CD4-positive, alpha-beta T cell treated with Interleukin-6 at 100 ng/mL for 8 hours (primary cell): ENCODE results near the gene ARHGAP26.
A peak's percentile ranks its signal among the peaks of the same experiment; 100 is the strongest.

Experiments
- DNase-seq: peaks from one replicate; pipeline ENCODE4 v3.0.0-alpha.2; 2020; ENCODE audit warnings: mixed read lengths, low spot score

ARHGAP26 gene

GRCh38 chr5:143017992-143018391 is 247.8 kb downstream of the ARHGAP26 start:
- no peak for DNase-seq

- no peak for DNase-seq
Observed at GRCh38 chr5:143019157-143019556, 249.0 kb downstream of the ARHGAP26 start.

GRCh38 chr5:143019614-143020515 is 249.7 kb downstream of the ARHGAP26 start:
- no peak for DNase-seq

- DNase-seq = no peak
Observed at GRCh38 chr5:143021595-143021994, 251.4 kb downstream of the ARHGAP26 start.

GRCh38 chr5:143023411-143024096 is 253.4 kb downstream of the ARHGAP26 start:
- no peak for DNase-seq

- no peak for DNase-seq
Observed at GRCh38 chr5:143024228-143024920, 254.2 kb downstream of the ARHGAP26 start.

GRCh38 chr5:143025376-143025775 is 255.2 kb downstream of the ARHGAP26 start:
- DNase-seq = no peak

GRCh38 chr5:143025971-143026370 is 255.8 kb downstream of the ARHGAP26 start:
- no peak for DNase-seq

GRCh38 chr5:143026380-143026779 is 256.2 kb downstream of the ARHGAP26 start:
- DNase-seq = no peak

- no peak for DNase-seq
Observed at GRCh38 chr5:143029293-143029692, 259.1 kb downstream of the ARHGAP26 start.

- peak; percentile 30 for DNase-seq
Observed at GRCh38 chr5:143030349-143030748, 260.2 kb downstream of the ARHGAP26 start.

- no peak for DNase-seq
Observed at GRCh38 chr5:143031781-143032580, 261.8 kb downstream of the ARHGAP26 start.

- no peak for DNase-seq
Observed at GRCh38 chr5:143032581-143032836, 262.3 kb downstream of the ARHGAP26 start.

GRCh38 chr5:143033535-143034250 is 263.5 kb downstream of the ARHGAP26 start:
- no peak for DNase-seq

GRCh38 chr5:143036146-143036927 is 266.2 kb downstream of the ARHGAP26 start:
- no peak for DNase-seq

- DNase-seq = no peak
Observed at GRCh38 chr5:143037071-143037470, 266.9 kb downstream of the ARHGAP26 start.

- DNase-seq = no peak
Observed at GRCh38 chr5:143037708-143038107, 267.5 kb downstream of the ARHGAP26 start.

- no peak for DNase-seq
Observed at GRCh38 chr5:143040622-143041021, 270.4 kb downstream of the ARHGAP26 start.

GRCh38 chr5:143041461-143041860 is 271.3 kb downstream of the ARHGAP26 start:
- no peak for DNase-seq

- no peak for DNase-seq
Observed at GRCh38 chr5:143041972-143042770, 272.0 kb downstream of the ARHGAP26 start.
